Measurements from ENCODE around the gene MOCOS. TPM values are rescaled to one million over a fixed set of nuclear protein-coding genes. Genes with fewer than 3 reads are reported as not detected.

MOCOS gene
- total RNA-seq, 1 experiment from 2014 or later, result 12.1 TPM

- ChIA-PET POLR2A (no interaction called here), RAD21 (ENCODE audit: low non-redundant PET in 1 of 2, low total read pairs in 2 of 2, uncharacterized antibody in 2 of 2, unreplicated experiment in 2 of 2) (no interaction called here), CTCF (no interaction called here)
- ATAC-seq (no peak), DNase-seq (ENCODE audit: low read depth, low spot score) (no peak)
- TF ChIP-seq ELF1 (IDR thresholded peaks at IDR 0.05; ENCODE audit: borderline replicate concordance, low read depth) (no peak), JUND (IDR thresholded peaks at IDR 0.05) (no peak), ZBTB33 (IDR thresholded peaks at IDR 0.05; ENCODE audit: extremely low read depth, insufficient replicate concordance, low read length) (no peak), ATF3 (IDR thresholded peaks at IDR 0.05) (no peak), REST (IDR thresholded peaks at IDR 0.05; ENCODE audit: low read depth) (no peak), ZNF274 (IDR thresholded peaks at IDR 0.05; ENCODE audit: low read depth, low read length) (no peak)
- H3K27me3 ChIP-seq (ENCODE audit: insufficient read depth, low read length), result no peaks in the 10 kb centered on the region; the same call in 1 of the 2 replicates
- no peak overlapping the region for H3K4me3 ChIP-seq (replicated peaks in 1 of 2; ENCODE audit: low read depth in 1 of 2, low read length in 2 of 2)
- no peaks in the 10 kb centered on the region for H3K79me2 ChIP-seq (ENCODE audit: insufficient read depth, low read length)
- H3K4me1 ChIP-seq (ENCODE audit: control insufficient read depth in 1 of 2, insufficient read depth in 2 of 2, low read length in 2 of 2), result peaks cover under 1 to 11% of the 10 kb centered on the region in 2 experiments; a peak in 3 of 4 replicates
- H3K27ac ChIP-seq (ENCODE audit: low read depth, low read length), result no peak overlapping the region
- H3K9me2 ChIP-seq (ENCODE audit: insufficient read depth), result no peaks in the 10 kb centered on the region
- no peaks in the 10 kb centered on the region for H3K9me3 ChIP-seq (ENCODE audit: control insufficient read depth in 1 of 2, insufficient read depth in 1 of 2, low read depth in 1 of 2, low read length in 2 of 2)
- no peak overlapping the region for H3K4me2 ChIP-seq (ENCODE audit: low read length)
- no TSS peak for BruUV-seq (replicated peaks)
- H3K36me3 ChIP-seq (ENCODE audit: control insufficient read depth in 1 of 2, insufficient read depth in 2 of 2, low read length in 2 of 2), result no peaks in the 10 kb centered on the region
- H3K9ac ChIP-seq (ENCODE audit: low read length), result no peak overlapping the region
- H4K20me1 ChIP-seq (ENCODE audit: insufficient read depth), result no peaks in the 10 kb centered on the region
- no peak overlapping the region for H2AFZ ChIP-seq (ENCODE audit: low read depth, low read length, poor library complexity, severe bottlenecking)
- intact Hi-C loops (cut with micrococcal nuclease), result no loop called here
Measured at GRCh38 chr18:36316246-36316645, 128.9 kb downstream of the MOCOS start.

Other genes with a start within 250 kb of the MOCOS start
- gene RPRD1A, start 119.9 kb upstream of the MOCOS start, total RNA-seq (2021; ENCODE audit: unreplicated experiment), result 80.7 TPM
- gene SLC39A6, start 58.2 kb upstream of the MOCOS start, total RNA-seq (2021; ENCODE audit: unreplicated experiment), result 70.5 TPM
- gene ELP2, start 57.6 kb upstream of the MOCOS start, total RNA-seq (2021; ENCODE audit: unreplicated experiment), result 109 TPM
- 4.0 TPM for gene FHOD3, start 110.2 kb downstream of the MOCOS start, total RNA-seq (2021; ENCODE audit: unreplicated experiment)